ENCODE results near the gene ANKRD39.

Gene ANKRD39

GRCh38 chr2:96856776-96857666 lies 795 bp downstream of the ANKRD39 start:
- no peak for DNase-seq
- H3K36me3 ChIP-seq, result no peaks in the 10 kb centered on the region
- H3K27me3 ChIP-seq, result no peaks in the 10 kb centered on the region
- H3K4me1 ChIP-seq, result peaks cover 6% of the 10 kb centered on the region; the same call in 1 of the 2 replicates
- no peaks in the 10 kb centered on the region for H3K9me3 ChIP-seq
- H3K4me3 ChIP-seq (ENCODE audit: low read depth, low read length), result peak overlapping the region; percentile 72
- no peak for TF ChIP-seq CTCF (IDR thresholded peaks at IDR 0.05; ENCODE audit: low read depth, low read length)

GRCh38 chr2:96853321-96853720 lies 4.5 kb downstream of the ANKRD39 start:
- Histone ChIP-seq H3K36me3 (no peaks in the 10 kb centered on the region), H3K9me3 (no peaks in the 10 kb centered on the region), H3K4me3 (ENCODE audit: low read depth, low read length) (no peak overlapping the region), H3K27me3 (no peaks in the 10 kb centered on the region), H3K4me1 (no peaks in the 10 kb centered on the region)
- no peak for TF ChIP-seq CTCF (IDR thresholded peaks at IDR 0.05; ENCODE audit: low read depth, low read length)
- no peak for DNase-seq

DNA sequence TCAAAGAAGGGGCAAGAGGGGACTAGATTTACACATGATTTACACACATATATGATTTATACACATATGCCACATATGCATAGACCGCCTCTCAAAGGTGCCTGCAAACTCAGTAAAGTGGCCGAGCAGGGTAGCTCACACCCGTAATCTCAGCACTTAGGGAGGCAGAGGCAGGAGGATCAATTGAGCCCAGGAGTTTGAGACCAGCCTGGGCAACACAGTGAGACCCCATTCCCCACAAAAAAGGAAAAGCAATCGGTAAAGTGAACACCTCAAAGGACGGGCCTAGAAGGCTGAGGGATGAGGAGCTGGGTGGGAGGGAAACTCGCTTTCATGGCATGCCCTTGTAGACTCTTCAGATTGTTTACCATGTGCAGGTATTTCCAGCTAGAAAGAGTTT lies 5.1 kb downstream of the ANKRD39 start:
- no peak for TF ChIP-seq CTCF (IDR thresholded peaks at IDR 0.05; ENCODE audit: low read depth, low read length)
- no peaks in the 10 kb centered on the region for H3K36me3 ChIP-seq

DNA sequence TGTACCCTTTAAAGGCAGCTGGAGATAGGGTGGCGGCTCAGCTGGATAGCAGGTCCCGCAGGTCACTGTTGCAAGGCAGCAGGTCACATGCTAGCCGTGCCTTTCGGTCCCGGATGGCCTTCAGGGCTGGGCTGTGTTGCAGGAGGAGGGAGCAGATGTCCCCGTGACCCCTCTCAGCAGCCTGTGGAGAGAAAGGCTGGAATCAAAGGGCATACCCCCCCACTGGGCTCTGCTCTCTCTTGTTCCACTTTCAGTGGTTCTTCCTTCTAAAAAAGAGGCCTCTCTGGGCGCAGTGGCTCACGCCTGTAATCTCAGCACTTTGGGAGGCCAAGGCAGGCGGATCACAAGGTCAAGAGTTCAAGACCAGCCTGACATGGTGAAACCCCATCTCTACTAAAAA lies 9.6 kb downstream of the ANKRD39 start:
- no peak for TF ChIP-seq CTCF (IDR thresholded peaks at IDR 0.05; ENCODE audit: low read depth, low read length)
- no peaks in the 10 kb centered on the region for H3K9me3 ChIP-seq
- no peak for DNase-seq
- H3K27me3 ChIP-seq, result no peaks in the 10 kb centered on the region
- H3K4me1 ChIP-seq, result no peaks in the 10 kb centered on the region
- H3K36me3 ChIP-seq, result no peaks in the 10 kb centered on the region
- no peak overlapping the region for H3K4me3 ChIP-seq (ENCODE audit: low read depth, low read length)

More for the DNA sequence above, 5.1 kb downstream of the ANKRD39 start:
- Histone ChIP-seq H3K4me3 (ENCODE audit: low read depth, low read length) (no peak overlapping the region), H3K4me1 (no peaks in the 10 kb centered on the region), H3K27me3 (no peaks in the 10 kb centered on the region), H3K9me3 (no peaks in the 10 kb centered on the region)
- DNase-seq, result no peak

GRCh38 chr2:96847586-96847985 lies 10.2 kb downstream of the ANKRD39 start:
- no peak for TF ChIP-seq CTCF (IDR thresholded peaks at IDR 0.05; ENCODE audit: low read depth, low read length)
- no peaks in the 10 kb centered on the region for H3K4me1 ChIP-seq
- no peak for DNase-seq

GRCh38 chr2:96846825-96847224 lies 11.0 kb downstream of the ANKRD39 start:
- no peak overlapping the region for H3K4me3 ChIP-seq (ENCODE audit: low read depth, low read length)
- H3K4me1 ChIP-seq, result no peaks in the 10 kb centered on the region
- H3K27me3 ChIP-seq, result no peaks in the 10 kb centered on the region
- no peaks in the 10 kb centered on the region for H3K9me3 ChIP-seq
- no peaks in the 10 kb centered on the region for H3K36me3 ChIP-seq
- no peak for DNase-seq
- no peak for TF ChIP-seq CTCF (IDR thresholded peaks at IDR 0.05; ENCODE audit: low read depth, low read length)

More at GRCh38 chr2:96847586-96847985, 10.2 kb downstream of the ANKRD39 start:
- Histone ChIP-seq H3K9me3 (no peaks in the 10 kb centered on the region), H3K36me3 (no peaks in the 10 kb centered on the region), H3K27me3 (no peaks in the 10 kb centered on the region), H3K4me3 (ENCODE audit: low read depth, low read length) (no peak overlapping the region)
